ENCODE results near the gene MAPK12. TPM values are rescaled to one million over a fixed set of nuclear protein-coding genes. Genes with fewer than 3 reads are reported as not detected.

The MAPK12 gene
- total and polyA plus RNA-seq, 4 donors = 1.6 to 22.9 (median 14.1) TPM

GRCh38 chr22:50249341-50250248 is 11.9 kb downstream of the MAPK12 start:
- 82 to 86% methylated on average over 32 of the region's 32 CpGs for WGBS, 2 donors
- DNase-seq (no peak), ATAC-seq (ENCODE audit: low FRiP score) (no peak)
- Histone ChIP-seq H3K27ac (ENCODE audit: low read depth in 1 of 2, low read length in 2 of 2) (no peak overlapping the region), H3K9me3 (ENCODE audit: control insufficient read depth, low read length) (no peaks in the 10 kb centered on the region), H3K36me3 (ENCODE audit: control insufficient read depth in 1 of 2, insufficient read depth in 2 of 2, low read length in 1 of 2) (no peaks in the 10 kb centered on the region), H3K4me1 (ENCODE audit: control insufficient read depth in 1 of 2, insufficient read depth in 2 of 2, low read length in 2 of 2) (no peaks in the 10 kb centered on the region), H3K27me3 (ENCODE audit: control insufficient read depth in 1 of 2, insufficient read depth in 2 of 2, low read length in 1 of 2) (no peaks in the 10 kb centered on the region), H3K4me3 (ENCODE audit: low read length in 2 of 2) (no peak overlapping the region)
- intact Hi-C loops (cut with DNase I) = loop anchor here (5.0 to 10.0 kb wide), 3 partner anchors 78 to 255 kb away; partner anchors contain the start of genes DENND6B (in 1 of the 2), LMF2 (in 1 of the 2), NCAPH2 (in 1 of the 2) and PPP6R2 (in 1 of the 2)

GRCh38 chr22:50248196-50249081 is 13.0 kb downstream of the MAPK12 start:
- no peak for ATAC-seq (ENCODE audit: low FRiP score)
- Histone ChIP-seq H3K27me3 (ENCODE audit: control insufficient read depth in 1 of 2, insufficient read depth in 2 of 2, low read length in 1 of 2) (no peaks in the 10 kb centered on the region), H3K4me1 (ENCODE audit: control insufficient read depth in 1 of 2, insufficient read depth in 2 of 2, low read length in 2 of 2) (no peaks in the 10 kb centered on the region), H3K27ac (ENCODE audit: low read depth in 1 of 2, low read length in 2 of 2) (no peak overlapping the region), H3K9me3 (ENCODE audit: control insufficient read depth, low read length) (no peaks in the 10 kb centered on the region), H3K4me3 (ENCODE audit: low read length in 2 of 2) (no peak overlapping the region), H3K36me3 (ENCODE audit: control insufficient read depth in 1 of 2, insufficient read depth in 2 of 2, low read length in 1 of 2) (no peaks in the 10 kb centered on the region)
- intact Hi-C loops (cut with DNase I) = loop anchor here in 1 of 2 donors (10.0 kb wide), 1 partner anchor 256 kb away; the partner anchor contains the start of genes LMF2 and NCAPH2
- 86 to 90% methylated on average over 29 of the region's 29 CpGs for WGBS, 2 donors
- DNase-seq = no peak

GRCh38 chr22:50247748-50248147 is 13.7 kb downstream of the MAPK12 start:
- DNase-seq = no peak
- intact Hi-C loops (cut with DNase I) = loop anchor here in 1 of 2 donors (10.0 kb wide), 1 partner anchor 257 kb away; the partner anchor contains the start of genes LMF2 and NCAPH2
- Histone ChIP-seq H3K27ac (ENCODE audit: low read depth in 1 of 2, low read length in 2 of 2) (no peak overlapping the region), H3K36me3 (ENCODE audit: control insufficient read depth in 1 of 2, insufficient read depth in 2 of 2, low read length in 1 of 2) (no peaks in the 10 kb centered on the region), H3K4me3 (ENCODE audit: low read length in 2 of 2) (no peak overlapping the region), H3K4me1 (ENCODE audit: control insufficient read depth in 1 of 2, insufficient read depth in 2 of 2, low read length in 2 of 2) (no peaks in the 10 kb centered on the region), H3K27me3 (ENCODE audit: control insufficient read depth in 1 of 2, insufficient read depth in 2 of 2, low read length in 1 of 2) (no peaks in the 10 kb centered on the region), H3K9me3 (ENCODE audit: control insufficient read depth, low read length) (no peaks in the 10 kb centered on the region)
- 45 to 48% methylated on average over 16 of the region's 16 CpGs for WGBS, 2 donors
- no peak for ATAC-seq (ENCODE audit: low FRiP score)

- WGBS, 2 donors = 81 to 84% methylated on average over 20 of the region's 20 CpGs
- ATAC-seq (ENCODE audit: low FRiP score) = no peak
- no peak overlapping the region for H3K4me3 ChIP-seq (ENCODE audit: low read length in 2 of 2)
- no peaks in the 10 kb centered on the region for H3K36me3 ChIP-seq (ENCODE audit: control insufficient read depth in 1 of 2, insufficient read depth in 2 of 2, low read length in 1 of 2)
- no peak overlapping the region for H3K27ac ChIP-seq (ENCODE audit: low read depth in 1 of 2, low read length in 2 of 2)
- no peaks in the 10 kb centered on the region for H3K27me3 ChIP-seq (ENCODE audit: control insufficient read depth in 1 of 2, insufficient read depth in 2 of 2, low read length in 1 of 2)
- H3K9me3 ChIP-seq (ENCODE audit: control insufficient read depth, low read length) = no peaks in the 10 kb centered on the region
- DNase-seq = no peak
- intact Hi-C loops (cut with DNase I) = loop anchor here in 1 of 2 donors (10.0 kb wide), 1 partner anchor 258 kb away; the partner anchor contains the start of genes LMF2 and NCAPH2
- no peaks in the 10 kb centered on the region for H3K4me1 ChIP-seq (ENCODE audit: control insufficient read depth in 1 of 2, insufficient read depth in 2 of 2, low read length in 2 of 2)
Measured at GRCh38 chr22:50246242-50247175, 15.0 kb downstream of the MAPK12 start.

- intact Hi-C loops (cut with DNase I) = loop anchor here in 1 of 2 donors (10.0 kb wide), 1 partner anchor 259 kb away; the partner anchor contains the start of genes LMF2 and NCAPH2
- Histone ChIP-seq H3K4me3 (ENCODE audit: low read length in 2 of 2) (peak overlapping the region; percentile 55 to 77), H3K36me3 (ENCODE audit: control insufficient read depth in 1 of 2, insufficient read depth in 2 of 2, low read length in 1 of 2) (no peaks in the 10 kb centered on the region), H3K27ac (ENCODE audit: low read depth in 1 of 2, low read length in 2 of 2) (peak overlapping the region in 1 of 2 donors; percentile 33), H3K9me3 (ENCODE audit: control insufficient read depth, low read length) (no peaks in the 10 kb centered on the region), H3K4me1 (ENCODE audit: control insufficient read depth in 1 of 2, insufficient read depth in 2 of 2, low read length in 2 of 2) (no peaks in the 10 kb centered on the region), H3K27me3 (ENCODE audit: control insufficient read depth in 1 of 2, insufficient read depth in 2 of 2, low read length in 1 of 2) (no peaks in the 10 kb centered on the region)
- no peak for DNase-seq
- ATAC-seq (ENCODE audit: low FRiP score) = peak; percentile 28
- WGBS, 2 donors = 12 to 20% methylated on average over 36 to 53 of the region's 53 CpGs
Measured at GRCh38 chr22:50245214-50246072, 16.0 kb downstream of the MAPK12 start.

- intact Hi-C loops (cut with DNase I) = loop anchor here (5.0 to 10.0 kb wide), 2 partner anchors 52 to 260 kb away; partner anchors contain the start of genes LMF2 (in 1 of the 2) and NCAPH2 (in 1 of the 2)
- H3K27ac ChIP-seq (ENCODE audit: low read depth in 1 of 2, low read length in 2 of 2) = peak within 1 kb of the TSS in 1 of 2 donors; percentile 74
- H3K4me3 ChIP-seq (ENCODE audit: low read length in 2 of 2) = peak within 1 kb of the TSS; percentile 55 to 77
- H3K27me3 ChIP-seq (ENCODE audit: control insufficient read depth in 1 of 2, insufficient read depth in 2 of 2, low read length in 1 of 2) = no peaks in the 10 kb centered on the region
- DNase-seq (peak; percentile 97 to 99), ATAC-seq (ENCODE audit: low FRiP score) (peak; percentile 95)
- peaks cover 0 to 2% of the 10 kb centered on the region in 2 donors for H3K36me3 ChIP-seq (ENCODE audit: control insufficient read depth in 1 of 2, insufficient read depth in 2 of 2, low read length in 1 of 2)
- WGBS, 2 donors = 0 to 1% methylated on average over 71 to 76 of the region's 76 CpGs
- H3K9me3 ChIP-seq (ENCODE audit: control insufficient read depth, low read length) = no peaks in the 10 kb centered on the region
- no peaks in the 10 kb centered on the region for H3K4me1 ChIP-seq (ENCODE audit: control insufficient read depth in 1 of 2, insufficient read depth in 2 of 2, low read length in 2 of 2)
Measured at GRCh38 chr22:50244420-50245213, 16.9 kb downstream of the MAPK12 start, which contains the start of gene TUBGCP6. Gene TUBGCP6, minus strand, starts transcription at chr22:50245023. Its CDS starts 564 bp downstream, at chr22:50244459.
